Astrocyte (in vitro differentiated cells and primary cell): ENCODE results near the gene PLEKHG3. TPM values are rescaled to one million over a fixed set of nuclear protein-coding genes. Genes with fewer than 3 reads are reported as not detected.
A peak's percentile ranks its signal among the peaks of the same experiment; 100 is the strongest.

Source experiments
- DNase-seq: peaks from one replicate; pipeline ENCODE4 v3.0.0-alpha.2; 2010; ENCODE audit warnings: low read depth
- FAIRE-seq: peaks from 2 replicates; lab custom pipeline; 2011; peaks lifted over from hg19 to GRCh38; lab: Jason Lieb, UNC
- H2AFZ ChIP-seq: 2 replicates; pipeline ENCODE4 v1.6.0; 2012; ENCODE audit warnings: low read depth, low read length, inconsistent platforms
- H3K27ac ChIP-seq: 2 replicates; pipeline ENCODE4 v1.5.1; 2011; ENCODE audit warnings: low read depth, low read length, inconsistent platforms
- H3K27me3 ChIP-seq: 2 replicates; pipeline ENCODE4 v1.6.0; 2011; ENCODE audit warnings: low read length, inconsistent platforms; ENCODE audit not compliant: insufficient read depth
- H3K36me3 ChIP-seq: 2 replicates; pipeline ENCODE4 v1.5.1; 2011; ENCODE audit warnings: low read length, inconsistent platforms; ENCODE audit not compliant: insufficient read depth
- H3K4me1 ChIP-seq: 2 replicates; pipeline ENCODE4 v1.5.1; 2011; ENCODE audit warnings: low read length, inconsistent platforms; ENCODE audit not compliant: insufficient read depth
- H3K4me2 ChIP-seq: 2 replicates; pipeline ENCODE4 v1.6.0; 2012; ENCODE audit warnings: low read length, inconsistent platforms
- H3K4me3 ChIP-seq: 2 replicates; pipeline ENCODE4 v1.5.1; 2011; ENCODE audit warnings: low read depth, mild to moderate bottlenecking, low read length, inconsistent platforms; ENCODE audit not compliant: insufficient read depth
- H3K79me2 ChIP-seq: 2 replicates; pipeline ENCODE4 v1.6.0; 2012; ENCODE audit warnings: mild to moderate bottlenecking, low read length, inconsistent platforms; ENCODE audit not compliant: insufficient read depth
- H3K9ac ChIP-seq: 2 replicates; pipeline ENCODE4 v1.6.0; 2012; ENCODE audit warnings: mild to moderate bottlenecking, low read length, inconsistent platforms
- H3K9me3 ChIP-seq: 2 replicates; pipeline ENCODE4 v1.5.1; 2012; ENCODE audit warnings: low read depth, mild to moderate bottlenecking, low read length, inconsistent platforms; ENCODE audit not compliant: insufficient read depth
- H4K20me1 ChIP-seq: 2 replicates; pipeline ENCODE4 v1.6.0; 2012; ENCODE audit warnings: low read length, inconsistent platforms; ENCODE audit not compliant: insufficient read depth
- H3K27ac Mint-ChIP-seq: one replicate; pipeline ENCODE4 v1.8.0; 2021; ENCODE audit warnings: mild to moderate bottlenecking, mixed read lengths; ENCODE audit not compliant: unreplicated experiment
- H3K27me3 Mint-ChIP-seq: one replicate; pipeline ENCODE4 v1.8.0; 2021; ENCODE audit warnings: low read depth, mixed read lengths; ENCODE audit not compliant: unreplicated experiment
- H3K36me3 Mint-ChIP-seq: one replicate; pipeline ENCODE4 v1.8.0; 2021; ENCODE audit warnings: low read depth, mixed read lengths; ENCODE audit not compliant: unreplicated experiment
- H3K4me1 Mint-ChIP-seq: one replicate; pipeline ENCODE4 v1.8.0; 2021; ENCODE audit warnings: low read depth, mixed read lengths; ENCODE audit not compliant: unreplicated experiment
- H3K4me3 Mint-ChIP-seq: one replicate; pipeline ENCODE4 v1.8.0; 2021; ENCODE audit warnings: mild to moderate bottlenecking, moderate library complexity, mixed read lengths; ENCODE audit not compliant: unreplicated experiment
- H3K9me3 Mint-ChIP-seq: one replicate; pipeline ENCODE4 v1.8.0; 2021; ENCODE audit warnings: mild to moderate bottlenecking, mixed read lengths; ENCODE audit not compliant: unreplicated experiment
- EZH2 ChIP-seq: IDR thresholded peaks from 2 replicates; pipeline ENCODE4 v1.6.1; 2012; ENCODE audit warnings: mild to moderate bottlenecking, low read length, inconsistent platforms; ENCODE audit not compliant: insufficient read depth
- total RNA-seq: library from RNA; stranded (reverse); gene quantifications from 2 replicates; pipeline ENCODE4 v1.2.1, GENCODE V29; 2021
- TF ChIP-seq, protein P1 (sequence below): IDR thresholded peaks from 2 replicates; pipeline ENCODE4 v1.5.1; 2011; ENCODE audit warnings: low read depth, mild to moderate bottlenecking, inconsistent platforms, low read length, moderate library complexity; ENCODE audit not compliant: insufficient read depth

PLEKHG3 gene
- total RNA-seq, 1 donor from 2014 or later = 98.6 TPM

DNA sequence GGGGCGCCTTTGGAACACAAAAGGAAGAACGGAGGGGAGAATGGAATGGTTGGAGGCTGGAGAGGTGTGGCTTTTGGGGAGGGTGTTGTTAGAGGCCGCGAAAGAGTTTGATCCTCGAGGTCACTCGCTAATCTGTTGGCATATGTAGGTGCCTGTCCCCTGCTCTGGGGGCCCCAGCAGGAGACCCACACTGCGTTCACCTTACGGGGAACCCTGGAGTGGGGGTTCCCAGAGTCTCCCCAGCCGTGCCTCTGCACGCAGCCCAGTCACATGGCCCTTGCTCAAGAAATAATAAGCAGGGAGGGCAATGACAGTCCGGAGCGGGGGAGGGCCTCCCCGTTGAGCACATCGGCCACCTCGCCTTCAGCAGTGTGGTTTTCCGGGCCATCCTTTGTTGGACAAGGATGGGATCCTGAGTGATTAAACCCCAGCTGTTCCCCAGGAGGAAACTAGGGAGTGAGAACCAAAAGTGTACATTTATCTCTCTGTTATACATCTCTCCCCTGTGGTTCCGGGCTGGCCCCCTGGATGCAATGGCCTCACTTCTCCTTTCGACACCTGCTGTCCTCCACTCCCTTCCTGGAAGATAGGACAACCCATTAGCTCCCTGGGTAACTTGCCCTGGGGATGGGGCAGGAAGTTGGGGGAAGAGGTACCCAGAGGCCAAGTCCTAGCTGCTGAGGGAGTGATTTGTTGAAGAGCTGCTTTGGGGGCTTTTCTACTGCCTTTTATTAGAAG is 1.3 kb downstream of the PLEKHG3 start:
- DNase-seq (no peak), FAIRE-seq (no peak)
- TF ChIP-seq EZH2 = no peak
- TF ChIP-seq, protein P1, sequence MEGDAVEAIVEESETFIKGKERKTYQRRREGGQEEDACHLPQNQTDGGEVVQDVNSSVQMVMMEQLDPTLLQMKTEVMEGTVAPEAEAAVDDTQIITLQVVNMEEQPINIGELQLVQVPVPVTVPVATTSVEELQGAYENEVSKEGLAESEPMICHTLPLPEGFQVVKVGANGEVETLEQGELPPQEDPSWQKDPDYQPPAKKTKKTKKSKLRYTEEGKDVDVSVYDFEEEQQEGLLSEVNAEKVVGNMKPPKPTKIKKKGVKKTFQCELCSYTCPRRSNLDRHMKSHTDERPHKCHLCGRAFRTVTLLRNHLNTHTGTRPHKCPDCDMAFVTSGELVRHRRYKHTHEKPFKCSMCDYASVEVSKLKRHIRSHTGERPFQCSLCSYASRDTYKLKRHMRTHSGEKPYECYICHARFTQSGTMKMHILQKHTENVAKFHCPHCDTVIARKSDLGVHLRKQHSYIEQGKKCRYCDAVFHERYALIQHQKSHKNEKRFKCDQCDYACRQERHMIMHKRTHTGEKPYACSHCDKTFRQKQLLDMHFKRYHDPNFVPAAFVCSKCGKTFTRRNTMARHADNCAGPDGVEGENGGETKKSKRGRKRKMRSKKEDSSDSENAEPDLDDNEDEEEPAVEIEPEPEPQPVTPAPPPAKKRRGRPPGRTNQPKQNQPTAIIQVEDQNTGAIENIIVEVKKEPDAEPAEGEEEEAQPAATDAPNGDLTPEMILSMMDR = no peak
- peak overlapping the region; percentile 76 for H3K4me3 ChIP-seq
- H3K36me3 ChIP-seq = no peaks in the 10 kb centered on the region
- no peaks in the 10 kb centered on the region for H3K9me3 ChIP-seq
- peak overlapping the region; percentile 48 for H2AFZ ChIP-seq
- Mint-ChIP-seq H3K4me1 (peaks cover 57% of the 10 kb centered on the region), H3K9me3 (no peaks in the 10 kb centered on the region), H3K4me3 (peak overlapping the region; percentile 91), H3K36me3 (peaks cover 2% of the 10 kb centered on the region), H3K27me3 (no peaks in the 10 kb centered on the region), H3K27ac (peak overlapping the region; percentile 81)
- peaks cover 60% of the 10 kb centered on the region for H3K79me2 ChIP-seq
- peak overlapping the region; percentile 60 for H3K27ac ChIP-seq
- peak overlapping the region; percentile 87 for H3K9ac ChIP-seq
- peaks cover 35% of the 10 kb centered on the region for H4K20me1 ChIP-seq
- peak overlapping the region; percentile 89 for H3K4me2 ChIP-seq
- H3K4me1 ChIP-seq = peaks cover 50% of the 10 kb centered on the region
- H3K27me3 ChIP-seq = peaks cover 16% of the 10 kb centered on the region

DNA sequence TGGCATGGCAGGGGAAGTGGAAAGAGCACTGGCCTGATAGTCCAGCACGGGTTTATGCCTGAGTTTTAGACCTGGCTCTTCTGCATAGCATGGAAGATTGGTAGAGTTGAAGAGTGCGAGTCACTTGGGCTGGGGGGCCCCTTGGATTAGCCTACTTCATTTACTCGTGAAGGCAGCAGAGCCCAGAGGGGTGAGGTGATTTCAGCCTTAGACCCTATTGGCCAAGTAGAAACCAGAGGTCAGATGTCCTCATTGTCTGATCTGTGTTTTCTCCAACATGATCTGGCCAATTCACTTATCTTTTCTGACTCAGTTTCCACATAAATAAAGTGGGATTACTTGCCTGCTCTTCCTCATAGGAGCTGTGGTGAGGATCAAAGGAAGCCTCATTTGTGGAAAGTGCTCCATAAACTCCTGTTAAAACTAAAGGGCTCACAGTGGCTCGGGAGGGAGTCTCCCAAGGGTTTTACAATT is 1.9 kb downstream of the PLEKHG3 start:
- H3K36me3 ChIP-seq = no peaks in the 10 kb centered on the region
- peak overlapping the region; percentile 60 for H3K27ac ChIP-seq
- peak overlapping the region; percentile 76 for H3K4me3 ChIP-seq
- Mint-ChIP-seq H3K27me3 (no peaks in the 10 kb centered on the region), H3K36me3 (peaks cover 2% of the 10 kb centered on the region), H3K27ac (peak overlapping the region; percentile 81), H3K4me1 (peaks cover 60% of the 10 kb centered on the region), H3K4me3 (peak overlapping the region; percentile 91), H3K9me3 (no peaks in the 10 kb centered on the region)
- peak overlapping the region; percentile 87 for H3K9ac ChIP-seq
- no peak for FAIRE-seq
- H3K4me1 ChIP-seq = peaks cover 50% of the 10 kb centered on the region
- H3K4me2 ChIP-seq = peak overlapping the region; percentile 89
- H3K9me3 ChIP-seq = no peaks in the 10 kb centered on the region
- H3K27me3 ChIP-seq = peaks cover 11% of the 10 kb centered on the region
- TF ChIP-seq, protein P1 = no peak
- TF ChIP-seq EZH2 = no peak
- peaks cover 35% of the 10 kb centered on the region for H4K20me1 ChIP-seq
- no peak for DNase-seq
- H2AFZ ChIP-seq = no peak overlapping the region
- peaks cover 66% of the 10 kb centered on the region for H3K79me2 ChIP-seq
